Central memory CD4-positive, alpha-beta T cell (primary cell): ENCODE results near the gene PORCN.
"Not testable (repeated sequence)": the region's sequence is repeated elsewhere in the genome, so short reads cannot be mapped to it uniquely, and the experiment has no call there.

Experiments used
- DNase-seq: peaks from one replicate; pipeline ENCODE4 v3.0.0; 2022

The PORCN gene

DNA sequence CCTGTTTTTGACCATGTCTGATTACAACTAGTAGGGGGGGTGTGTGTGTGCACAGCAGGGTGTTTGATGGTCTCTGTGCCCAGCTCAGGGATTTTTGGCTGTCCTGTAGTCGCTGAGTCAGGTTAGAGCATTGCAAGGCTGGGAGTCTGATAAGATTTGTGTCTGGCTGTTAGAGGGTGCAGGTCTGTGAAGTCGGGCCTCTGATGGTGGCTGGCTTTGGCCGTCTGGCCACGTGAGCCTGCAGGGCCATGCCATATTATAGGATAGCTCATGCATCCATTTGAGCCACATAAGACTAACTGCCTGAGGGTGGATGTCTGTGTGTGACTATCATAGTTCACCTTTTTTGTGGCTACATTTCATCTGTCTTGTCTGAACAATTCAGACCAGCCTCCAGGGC is 4.9 kb downstream of the PORCN start:
- no peak for DNase-seq

GRCh38 chrX:48514126-48514806 is 5.5 kb downstream of the PORCN start:
- DNase-seq, result no peak

GRCh38 chrX:48514868-48515460 is 6.2 kb downstream of the PORCN start:
- no peak for DNase-seq

DNA sequence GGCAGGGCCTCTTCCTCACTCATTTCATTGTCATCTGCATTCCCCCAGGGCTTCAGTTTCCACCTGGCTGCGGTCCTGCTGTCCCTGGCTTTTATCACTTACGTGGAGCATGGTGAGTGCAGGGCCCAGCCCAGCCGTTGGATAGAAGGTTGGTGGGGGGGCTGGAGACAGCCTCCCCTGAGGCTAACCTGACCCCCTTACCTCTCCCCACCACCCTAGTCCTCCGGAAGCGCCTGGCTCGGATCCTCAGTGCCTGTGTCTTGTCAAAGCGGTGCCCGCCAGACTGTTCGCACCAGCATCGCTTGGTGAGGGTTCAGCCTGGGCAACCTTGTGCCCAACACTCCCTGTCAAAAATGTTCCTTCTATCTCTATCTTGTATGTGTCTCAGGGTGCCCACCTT is 7.0 kb downstream of the PORCN start:
- DNase-seq, result no peak

DNA sequence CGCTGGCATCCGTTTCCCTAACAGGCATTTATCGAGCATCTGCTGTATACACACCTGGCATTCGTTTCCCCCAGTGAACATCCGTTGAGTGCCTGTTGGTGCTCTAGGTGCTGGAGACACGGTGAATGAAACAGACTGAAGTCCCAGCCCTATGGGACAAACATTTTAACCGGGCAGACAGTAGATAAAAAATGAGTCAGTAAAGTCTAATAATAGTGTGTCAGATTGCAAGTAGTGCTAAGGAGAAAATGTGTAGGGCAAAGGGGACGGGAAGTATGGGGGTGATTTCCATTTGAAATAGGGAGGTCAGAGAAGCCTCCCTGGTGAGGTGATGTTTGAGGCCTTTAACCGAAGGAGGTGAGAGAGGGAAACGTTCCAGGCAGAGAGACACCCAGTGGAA is 7.5 kb downstream of the PORCN start:
- DNase-seq, result no peak

DNA sequence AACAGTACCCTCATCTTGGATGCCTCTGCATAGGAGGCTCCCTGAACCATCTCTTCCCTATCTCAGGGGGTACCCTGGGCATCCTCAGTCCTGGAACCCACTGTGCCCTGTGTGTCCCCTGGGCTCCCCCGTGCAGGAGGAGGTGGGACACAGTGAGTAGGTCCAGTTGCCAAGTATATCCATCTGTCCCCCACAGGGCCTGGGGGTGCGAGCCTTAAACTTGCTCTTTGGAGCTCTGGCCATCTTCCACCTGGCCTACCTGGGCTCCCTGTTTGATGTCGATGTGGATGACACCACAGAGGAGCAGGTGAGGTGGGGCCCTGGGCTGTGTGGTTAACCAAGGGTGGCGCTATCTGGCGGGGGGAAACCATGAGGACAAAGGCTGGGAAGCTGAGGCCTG is 8.2 kb downstream of the PORCN start:
- no peak for DNase-seq

DNA sequence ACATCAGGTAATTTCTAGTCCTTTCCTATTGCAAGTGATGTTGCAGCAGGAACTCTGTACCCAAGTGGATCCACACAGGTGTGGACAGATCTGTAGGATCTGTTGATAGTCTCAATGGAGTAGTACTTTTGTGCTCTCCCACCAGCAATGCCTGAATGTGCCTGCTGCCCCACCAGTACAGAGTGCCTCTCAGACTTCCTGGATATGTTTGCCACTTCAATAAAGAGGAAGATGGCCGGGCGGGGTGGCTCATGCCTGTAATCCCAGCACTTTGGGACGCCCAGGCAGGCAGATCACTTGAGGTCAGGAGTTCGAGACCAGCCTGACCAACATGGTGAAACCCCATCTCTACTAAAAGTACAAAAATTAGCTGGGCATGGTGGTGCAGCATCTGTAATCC is 10.7 kb downstream of the PORCN start:
- DNase-seq, result not testable (repeated sequence)

GRCh38 chrX:48520455-48520854 is 11.7 kb downstream of the PORCN start:
- no peak for DNase-seq

GRCh38 chrX:48520976-48521352 is 12.2 kb downstream of the PORCN start:
- DNase-seq, result no peak

GRCh38 chrX:48521353-48522243 is 12.8 kb downstream of the PORCN start, which contains the start of gene EBP:
Gene EBP, plus strand, starts transcription at chrX:48521808. Its CDS starts 1,964 bp downstream, at chrX:48523772.
- DNase-seq, result peak; percentile 96

- no peak for DNase-seq
Measured at GRCh38 chrX:48522291-48522690, 13.5 kb downstream of the PORCN start.

DNA sequence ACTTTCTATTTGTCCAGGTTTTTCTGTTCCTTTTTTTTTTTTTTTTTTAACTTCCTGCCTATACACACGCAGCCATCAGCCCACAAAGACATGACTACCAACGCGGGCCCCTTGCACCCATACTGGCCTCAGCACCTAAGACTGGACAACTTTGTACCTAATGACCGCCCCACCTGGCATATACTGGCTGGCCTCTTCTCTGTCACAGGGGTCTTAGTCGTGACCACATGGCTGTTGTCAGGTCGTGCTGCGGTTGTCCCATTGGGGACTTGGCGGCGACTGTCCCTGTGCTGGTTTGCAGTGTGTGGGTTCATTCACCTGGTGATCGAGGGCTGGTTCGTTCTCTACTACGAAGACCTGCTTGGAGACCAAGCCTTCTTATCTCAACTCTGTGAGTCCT is 14.9 kb downstream of the PORCN start:
- no peak for DNase-seq

- DNase-seq, result not testable (repeated sequence)
Measured at GRCh38 chrX:48525853-48526252, 17.1 kb downstream of the PORCN start.

GRCh38 chrX:48530736-48531135 is 21.9 kb downstream of the PORCN start:
- DNase-seq, result no peak

GRCh38 chrX:48531358-48531959 is 22.7 kb downstream of the PORCN start:
- no peak for DNase-seq

GRCh38 chrX:48532161-48532560 is 23.4 kb downstream of the PORCN start:
- no peak for DNase-seq

GRCh38 chrX:48533165-48533564 is 24.4 kb downstream of the PORCN start:
- no peak for DNase-seq

- DNase-seq, result no peak
Measured at GRCh38 chrX:48538641-48539344, 30.0 kb downstream of the PORCN start.

GRCh38 chrX:48539345-48540027 is 30.7 kb downstream of the PORCN start, which contains the start of gene TBC1D25:
Gene TBC1D25, plus strand, starts transcription at chrX:48539714. Its CDS starts 84 bp downstream, at chrX:48539798.
- DNase-seq, result peak; percentile 96

DNA sequence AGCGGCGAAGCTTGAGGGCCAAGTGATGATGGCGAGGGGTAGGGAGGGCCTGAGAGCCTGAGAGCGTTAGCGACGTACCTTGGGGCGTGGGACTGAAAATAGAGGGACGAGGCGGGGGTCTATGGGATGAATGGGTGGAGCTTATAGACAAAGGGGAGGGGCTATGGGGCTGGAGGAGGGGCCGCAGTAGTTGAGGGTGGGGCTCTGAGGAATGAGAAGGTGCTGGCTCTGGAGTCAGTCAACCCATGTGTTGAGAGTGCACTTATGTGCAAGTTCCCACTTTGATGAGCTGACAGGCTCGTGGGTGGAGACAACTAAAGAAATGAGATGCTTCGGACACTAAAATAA is 31.2 kb downstream of the PORCN start:
- no peak for DNase-seq

DNA sequence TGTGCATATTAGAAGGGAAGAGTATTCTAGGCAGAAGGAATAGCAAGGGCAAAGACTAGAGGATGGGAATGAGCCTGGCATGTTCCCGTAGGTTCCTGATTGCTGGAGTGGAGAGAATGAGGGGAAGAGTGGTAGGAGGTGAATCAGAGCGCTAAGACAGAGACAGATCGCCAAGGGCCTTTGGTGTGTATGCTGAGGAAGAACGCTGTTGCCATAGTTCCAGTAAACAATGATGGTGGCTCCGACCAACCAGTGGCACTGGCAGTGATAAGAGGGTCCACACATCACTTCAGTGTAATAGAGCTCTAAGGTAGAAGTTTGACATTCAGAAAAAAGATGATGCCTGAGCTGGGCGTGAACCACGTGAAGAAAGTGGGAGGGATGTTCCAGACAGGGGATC is 31.7 kb downstream of the PORCN start:
- no peak for DNase-seq
